T-helper 1 cell treated with Interleukin-12 subunit alpha and Interleukin-12 subunit beta and Interleukin-4 antibody, amounts not matched to agents 30 ng/mL and 1 ng/mL, for 36 hours (primary cell): ENCODE measurements around the gene CHAT. TPM values are rescaled to one million over a fixed set of nuclear protein-coding genes. Genes with fewer than 3 reads are reported as not detected.
"Not testable (repeated sequence)": the region's sequence is repeated elsewhere in the genome, so short reads cannot be mapped to it uniquely, and the experiment has no call there.

ENCODE experiments used
- intact Hi-C: fragments of 100-400 bp; cut with micrococcal nuclease; formaldehyde crosslinking; loops from one replicate; pipeline ENCODE4 v1.15.1; 2024
- total RNA-seq: library from RNA; stranded (reverse); gene quantifications from 2 replicates; pipeline ENCODE4 v1.2.3, GENCODE V29; 2022

CHAT gene
- total RNA-seq, 1 donor from 2014 or later, result not detected

GRCh38 chr10:49679480-49679893, 65.7 kb downstream of the CHAT start, which contains the start of gene C10orf53:
TSS of gene C10orf53 (plus strand) at chr10:49679651. CDS start at chr10:49679698, 47 bp downstream.
- intact Hi-C loops, result loop anchor here (5.0 kb wide), 1 partner anchor 67 kb away; the partner anchor contains the start of genes CHAT and SLC18A3

GRCh38 chr10:49682449-49682848, 68.6 kb downstream of the CHAT start:
- intact Hi-C loops, result not testable (repeated sequence)

DNA sequence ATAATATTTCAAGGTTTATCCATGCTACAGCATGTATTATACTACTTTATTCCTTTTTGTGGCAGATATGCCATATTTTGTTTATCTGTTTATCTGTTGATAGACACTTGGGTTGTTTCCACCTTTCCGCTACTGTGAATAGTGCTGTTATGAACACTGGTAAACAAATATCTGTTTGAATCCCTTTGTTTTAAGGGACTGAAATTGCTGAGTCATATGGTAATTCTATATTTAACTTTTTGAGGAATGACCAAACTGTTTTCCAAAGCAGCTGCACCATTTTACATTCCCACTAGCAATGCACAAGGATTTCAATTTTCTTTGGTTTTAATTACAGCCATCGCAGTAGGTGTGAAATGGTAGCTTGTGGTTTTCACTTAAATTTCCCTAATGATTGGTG, 69.0 kb downstream of the CHAT start:
- intact Hi-C loops, result no loop called here

DNA sequence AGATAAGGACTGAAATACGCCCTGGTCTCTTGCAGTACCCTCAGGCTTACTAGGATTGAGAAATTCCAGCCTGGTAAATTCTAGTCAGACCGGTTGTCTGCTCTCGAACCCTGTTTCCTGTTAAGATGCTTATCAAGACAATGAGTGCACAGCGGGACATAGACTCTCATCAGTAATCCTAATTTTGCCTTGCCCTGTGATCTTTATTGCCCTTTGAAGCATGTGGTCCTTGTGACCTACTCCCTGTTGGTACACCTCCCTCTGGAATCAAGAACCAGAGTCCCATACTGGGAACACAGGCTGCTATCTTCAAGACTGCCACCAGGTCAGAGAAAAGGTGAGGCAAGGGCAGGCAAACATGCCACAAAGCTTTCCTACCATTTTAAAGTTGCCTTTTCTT, 72.8 kb downstream of the CHAT start:
- intact Hi-C loops, result no loop called here

- intact Hi-C loops, result no loop called here
Observed at GRCh38 chr10:49688261-49688846, 74.5 kb downstream of the CHAT start.

DNA sequence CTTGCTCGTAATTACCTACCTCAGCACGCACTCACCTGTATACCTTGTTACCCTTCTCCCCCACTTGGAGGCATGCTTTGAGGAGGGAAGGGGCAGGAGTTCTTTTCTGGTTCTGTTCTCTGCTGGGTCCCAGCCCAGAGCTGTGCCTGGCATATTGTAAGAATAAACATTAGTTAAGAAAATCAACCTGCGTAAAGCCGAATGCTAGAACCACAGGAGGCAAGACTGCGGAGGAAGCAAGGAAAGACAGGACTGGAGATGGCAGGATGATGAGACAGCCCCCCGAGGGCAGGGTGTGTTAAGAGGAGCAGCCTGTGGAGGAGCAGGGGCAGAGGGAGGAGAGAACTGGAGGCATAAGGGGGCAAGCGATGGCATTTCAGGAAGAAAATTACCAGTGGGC, 75.1 kb downstream of the CHAT start:
- intact Hi-C loops, result no loop called here

- intact Hi-C loops, result no loop called here
Observed at GRCh38 chr10:49689882-49690510, 76.2 kb downstream of the CHAT start.

GRCh38 chr10:49690698-49691356, 77.0 kb downstream of the CHAT start:
- intact Hi-C loops, result no loop called here

GRCh38 chr10:49691588-49691987, 77.8 kb downstream of the CHAT start:
- intact Hi-C loops, result no loop called here

GRCh38 chr10:49694466-49694865, 80.6 kb downstream of the CHAT start:
- intact Hi-C loops, result no loop called here

DNA sequence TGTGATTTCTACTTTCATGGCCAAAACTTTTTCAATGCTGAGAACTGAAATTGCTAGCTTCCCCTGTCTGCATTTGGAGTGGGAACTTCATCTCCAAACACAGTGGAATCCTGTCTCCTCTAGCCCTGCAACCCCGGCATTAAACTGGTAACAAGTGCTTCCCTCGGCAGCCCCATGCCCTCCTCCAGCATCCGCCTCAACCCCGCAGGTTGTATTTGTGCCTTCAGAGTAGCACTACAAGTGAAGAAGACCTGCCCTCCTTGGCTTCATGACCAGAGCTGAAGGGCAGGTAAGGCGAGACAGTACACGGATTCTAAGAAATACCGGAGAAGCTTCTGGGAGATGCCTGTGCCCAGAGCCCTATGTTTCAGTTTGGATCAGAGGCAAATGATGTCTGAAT, 82.5 kb downstream of the CHAT start:
- intact Hi-C loops, result no loop called here

- intact Hi-C loops, result no loop called here
Observed at GRCh38 chr10:49698679-49699078, 84.8 kb downstream of the CHAT start.

GRCh38 chr10:49700211-49700610, 86.4 kb downstream of the CHAT start:
- intact Hi-C loops, result no loop called here

GRCh38 chr10:49700997-49701396, 87.2 kb downstream of the CHAT start:
- intact Hi-C loops, result no loop called here

DNA sequence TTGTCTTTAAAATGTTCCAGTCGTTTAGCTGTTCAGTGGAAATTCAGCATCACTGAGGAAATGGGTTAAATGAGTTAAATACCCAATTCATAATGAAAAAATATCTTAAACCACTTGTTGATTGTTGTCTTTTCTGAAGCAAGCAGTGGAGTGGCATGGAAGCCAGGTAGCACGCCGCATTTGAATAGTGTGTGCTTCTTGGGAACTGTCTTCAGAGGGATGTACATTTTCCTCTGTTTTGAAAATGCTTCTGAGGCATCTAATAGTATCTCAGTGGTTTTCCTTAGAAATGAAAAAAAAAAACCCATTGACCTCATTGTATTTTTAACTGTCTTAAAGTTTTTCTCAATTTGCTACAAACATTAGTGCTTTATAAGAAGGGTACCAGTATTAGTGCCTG, 93.7 kb downstream of the CHAT start:
- intact Hi-C loops, result no loop called here

DNA sequence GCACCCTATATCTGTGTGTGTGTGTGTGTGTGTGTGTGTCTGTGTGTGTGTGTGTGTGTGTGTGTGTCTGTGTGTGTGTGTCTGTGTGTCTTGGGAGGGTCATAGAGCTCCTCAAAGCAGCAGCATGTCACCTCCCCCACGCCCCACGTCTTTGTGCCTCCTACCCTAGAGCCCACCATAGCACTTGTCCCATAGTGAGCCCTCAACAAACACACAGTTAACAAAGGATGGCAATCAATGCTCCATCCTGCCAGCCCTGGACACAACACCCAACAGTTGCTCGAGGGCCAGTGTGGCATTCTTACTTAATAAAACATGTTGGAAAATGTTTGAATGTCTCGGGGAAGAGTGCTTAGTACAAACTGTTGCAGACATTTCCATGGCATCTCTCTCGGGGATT, 96.1 kb downstream of the CHAT start:
- intact Hi-C loops, result no loop called here

DNA sequence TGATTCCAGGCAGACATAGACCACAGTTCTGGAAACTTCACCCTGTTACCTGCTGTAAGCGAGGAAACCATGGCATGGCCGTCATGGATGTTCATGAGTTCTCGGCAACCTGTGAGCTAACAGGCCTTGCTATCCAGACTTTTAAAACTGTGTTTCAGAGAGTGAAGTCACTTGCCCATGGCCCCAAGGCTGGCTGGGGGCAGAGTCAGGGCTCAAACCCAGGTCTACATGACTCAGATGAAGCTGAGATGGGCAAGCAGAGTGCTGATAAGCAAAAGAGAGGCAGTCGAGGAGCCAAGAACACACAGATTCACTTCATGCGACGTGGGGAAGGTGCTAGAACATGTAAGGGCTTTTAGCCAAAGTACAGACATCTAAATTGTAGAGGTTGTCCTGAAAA, 97.1 kb downstream of the CHAT start:
- intact Hi-C loops, result no loop called here

DNA sequence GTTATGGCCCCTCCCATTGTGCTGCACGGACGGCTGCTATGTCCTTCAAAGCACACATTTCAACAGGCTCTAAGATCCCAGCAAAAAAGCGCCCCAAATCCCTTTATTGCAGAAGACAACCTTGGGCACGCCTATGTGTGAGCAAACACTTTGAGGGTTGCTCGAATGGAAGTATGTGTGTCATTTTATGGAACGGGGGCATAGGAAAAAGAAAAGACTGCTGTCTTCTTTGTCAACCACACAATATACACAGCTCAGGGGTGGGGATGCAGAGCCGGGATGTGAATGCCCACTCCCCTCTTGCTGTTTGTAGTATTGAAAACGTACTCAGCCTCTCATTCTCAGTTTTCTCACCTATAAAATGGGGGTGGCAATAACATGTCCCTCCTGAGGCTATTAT, 97.6 kb downstream of the CHAT start:
- intact Hi-C loops, result no loop called here

DNA sequence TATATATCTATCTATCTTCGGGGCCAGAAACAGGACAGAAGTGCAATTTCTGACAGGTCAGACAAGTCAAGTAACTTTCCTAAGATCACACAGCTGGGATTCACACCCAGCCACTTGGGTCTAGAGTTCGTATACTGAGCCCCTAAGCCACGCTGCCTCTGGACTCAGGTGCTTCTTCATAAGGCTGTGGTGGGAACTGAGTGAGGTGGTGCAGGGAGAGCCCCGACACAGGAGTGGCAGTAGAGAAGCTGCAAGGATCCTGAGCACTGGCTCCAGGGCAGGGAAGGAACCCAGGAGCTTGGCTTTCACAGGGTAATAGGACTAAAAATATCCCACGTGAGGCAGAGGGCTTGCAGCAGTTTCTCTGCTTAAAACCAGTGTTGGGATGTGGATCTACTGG, 99.4 kb downstream of the CHAT start:
- intact Hi-C loops, result no loop called here
